IMR-90 (cell line): ENCODE results near the gene PLCH2. TPM values are rescaled to one million over a fixed set of nuclear protein-coding genes. Genes with fewer than 3 reads are reported as not detected.

Experiments
- ATAC-seq: fragments of 200-7000 bp; cut with Tn5 transposase; 2 replicates; pipeline ENCODE4 v1.9.1; 2020; ENCODE audit warnings: low read depth, mild to moderate bottlenecking, moderate library complexity
- BruUV-seq: library from RNA; stranded (reverse); fragments of 400-500 nt; replicated peaks from 2 replicates; lab custom pipeline; 2021; lab: Mats Ljungman, UMichigan
- CTCF ChIA-PET: fragments of 300-600 bp; formaldehyde crosslinking; extraction: SDS; loops from one replicate; lab custom pipeline; 2021; ENCODE audit warnings: antibody characterized with exemption; lab: Yijun Ruan, JAX
- POLR2A ChIA-PET: fragments of 300-600 bp; sonication (Branson Sonifier 250); formaldehyde crosslinking; loops from one replicate; lab custom pipeline; 2022; ENCODE audit warnings: antibody characterized with exemption; ENCODE audit not compliant: unreplicated experiment; lab: Charles Lee
- DNase-seq: peaks from one replicate; pipeline ENCODE4 v3.0.0; 2013
- H2AFZ ChIP-seq: replicated peaks from 2 replicates; pipeline ENCODE3; 2013; ENCODE audit warnings: low read length, mild to moderate bottlenecking; ENCODE audit not compliant: poor library complexity
- H2AK5ac ChIP-seq: 2 replicates; pipeline ENCODE4 v1.6.1; 2013; ENCODE audit warnings: low read depth, low read length, inconsistent platforms
- H2AK9ac ChIP-seq: replicated peaks from 2 replicates; pipeline ENCODE3; 2013; ENCODE audit warnings: mild to moderate bottlenecking, low read depth, low read length, moderate library complexity; ENCODE audit not compliant: poor library complexity
- H2BK120ac ChIP-seq: 2 replicates; pipeline ENCODE4 v1.6.1; 2013; ENCODE audit warnings: low read depth, low read length, inconsistent platforms
- H2BK15ac ChIP-seq: 3 replicates; pipeline ENCODE4 v1.6.1; 2013; ENCODE audit warnings: low read depth, low read length, inconsistent platforms
- H2BK20ac ChIP-seq: 2 replicates; pipeline ENCODE4 v1.6.1; 2013; ENCODE audit warnings: low read depth, mild to moderate bottlenecking, inconsistent platforms, low read length, moderate library complexity
- H2BK5ac ChIP-seq: 2 replicates; pipeline ENCODE4 v1.6.1; 2013; ENCODE audit warnings: mild to moderate bottlenecking, low read depth, low read length, inconsistent platforms; ENCODE audit not compliant: poor library complexity, severe bottlenecking
- H3K14ac ChIP-seq: replicated peaks from 2 replicates; pipeline ENCODE4 v1.6.1; 2013; ENCODE audit warnings: low read depth, low read length, inconsistent platforms
- H3K18ac ChIP-seq: 2 replicates; pipeline ENCODE4 v1.6.1; 2013; ENCODE audit warnings: low read depth, low read length, control low read depth
- H3K23ac ChIP-seq: 2 replicates; pipeline ENCODE4 v1.6.1; 2013; ENCODE audit warnings: low read depth, low read length, inconsistent platforms
- H3K27ac ChIP-seq: 2 replicates; pipeline ENCODE4 v1.5.1; 2013; ENCODE audit warnings: mild to moderate bottlenecking, control low read depth, low read length; ENCODE audit not compliant: insufficient read depth
- H3K27me3 ChIP-seq: 2 replicates; pipeline ENCODE4 v1.6.1; 2013; ENCODE audit warnings: low read length; ENCODE audit not compliant: control insufficient read depth, insufficient read depth
- H3K36me3 ChIP-seq: 2 replicates; pipeline ENCODE4 v1.6.1; 2013; ENCODE audit warnings: low read length, mixed read lengths; ENCODE audit not compliant: control insufficient read depth, insufficient read depth
- H3K4ac ChIP-seq: 2 replicates; pipeline ENCODE4 v1.6.1; 2013; ENCODE audit warnings: low read depth, low read length, inconsistent platforms
- H3K4me1 ChIP-seq: 2 replicates; pipeline ENCODE4 v1.6.1; 2013; ENCODE audit warnings: low read length, mixed read lengths; ENCODE audit not compliant: control insufficient read depth, insufficient read depth
- H3K4me2 ChIP-seq: 2 replicates; pipeline ENCODE4 v1.6.1; 2013; ENCODE audit warnings: low read depth, mild to moderate bottlenecking, control low read depth, low read length, moderate library complexity
- H3K4me3 ChIP-seq: 2 replicates; pipeline ENCODE4 v1.5.1; 2013; ENCODE audit warnings: low read depth, mild to moderate bottlenecking, control low read depth, low read length, moderate library complexity; ENCODE audit not compliant: insufficient read depth
- H3K56ac ChIP-seq: 2 replicates; pipeline ENCODE4 v1.6.1; 2013; ENCODE audit warnings: low read length, inconsistent platforms; ENCODE audit not compliant: insufficient read depth; ENCODE audit errors: extremely low read depth
- H3K79me1 ChIP-seq, 2 experiments: 2 replicates each; pipeline ENCODE4 v1.6.1; 2013; ENCODE audit warnings: low read length in 2 of 2, inconsistent platforms in 1 of 2, low read depth in 1 of 2
- H3K9ac ChIP-seq: 2 replicates; pipeline ENCODE4 v1.6.1; 2013; ENCODE audit warnings: low read depth, low read length, control low read depth
- H3K9me1 ChIP-seq: 2 replicates; pipeline ENCODE4 v1.6.1; 2013; ENCODE audit warnings: low read length, inconsistent platforms; ENCODE audit not compliant: insufficient read depth
- H3K9me3 ChIP-seq: 2 replicates; pipeline ENCODE4 v1.6.1; 2013; ENCODE audit warnings: low read length; ENCODE audit not compliant: control insufficient read depth, insufficient read depth
- H4K20me1 ChIP-seq: 2 replicates; pipeline ENCODE4 v1.6.1; 2013; ENCODE audit warnings: low read length, inconsistent platforms; ENCODE audit not compliant: insufficient read depth
- H4K5ac ChIP-seq: 2 replicates; pipeline ENCODE4 v1.6.1; 2013; ENCODE audit warnings: mild to moderate bottlenecking, low read depth, low read length, control low read depth
- H4K8ac ChIP-seq, 2 experiments: 2 replicates each; pipeline ENCODE4 v1.6.1; 2013; ENCODE audit warnings: low read depth in 2 of 2, low read length in 2 of 2, control low read depth in 1 of 2, inconsistent platforms in 1 of 2
- H4K91ac ChIP-seq: 2 replicates; pipeline ENCODE4 v1.6.1; 2013; ENCODE audit warnings: low read depth, low read length, inconsistent platforms; ENCODE audit not compliant: insufficient read depth
- CEBPB ChIP-seq: IDR thresholded peaks from 2 replicates; pipeline ENCODE4 v1.6.1; 2012; ENCODE audit warnings: low read depth, low read length, improper control_type of control experiment
- CHD1 ChIP-seq: IDR thresholded peaks from 2 replicates; pipeline ENCODE4 v1.6.1; 2012; ENCODE audit warnings: low read depth, low read length, improper control_type of control experiment
- CTCF ChIP-seq: conservative IDR thresholded peaks from 2 replicates; pipeline ENCODE4 v1.5.1; 2012; ENCODE audit warnings: mild to moderate bottlenecking, low read depth, low read length, improper control_type of control experiment
- FOS ChIP-seq: fragments of 150-350 bp; IDR thresholded peaks from 2 replicates; pipeline ENCODE4 v1.6.1; 2016; ENCODE audit warnings: low read depth, low read length
- MAFK ChIP-seq: IDR thresholded peaks from 2 replicates; pipeline ENCODE4 v1.6.1; 2012; ENCODE audit warnings: low read depth, low read length, improper control_type of control experiment
- MAZ ChIP-seq: IDR thresholded peaks from 2 replicates; pipeline ENCODE4 v1.6.1; 2012; ENCODE audit warnings: low read depth, mild to moderate bottlenecking, low read length, improper control_type of control experiment, moderate library complexity, borderline replicate concordance
- MXI1 ChIP-seq: IDR thresholded peaks from 2 replicates; pipeline ENCODE4 v1.6.1; 2012; ENCODE audit warnings: low read depth, mild to moderate bottlenecking, low read length, moderate library complexity, borderline replicate concordance
- NFE2L2 ChIP-seq: fragments of 150-350 bp; IDR thresholded peaks from 2 replicates; pipeline ENCODE4 v1.6.1; 2016; ENCODE audit warnings: low read depth, mild to moderate bottlenecking, low read length
- POLR2A ChIP-seq: IDR thresholded peaks from 2 replicates; pipeline ENCODE4 v1.6.1; 2012; ENCODE audit warnings: mild to moderate bottlenecking, low read depth, low read length
- RAD21 ChIP-seq: IDR thresholded peaks from 2 replicates; pipeline ENCODE4 v1.6.1; 2012; ENCODE audit warnings: low read length, improper control_type of control experiment
- RCOR1 ChIP-seq: IDR thresholded peaks from 2 replicates; pipeline ENCODE4 v1.6.1; 2012; ENCODE audit warnings: mild to moderate bottlenecking, low read length, improper control_type of control experiment; ENCODE audit not compliant: insufficient replicate concordance
- RFX5 ChIP-seq: IDR thresholded peaks from 2 replicates; pipeline ENCODE4 v1.8.0; 2012; ENCODE audit warnings: low read depth, mild to moderate bottlenecking, low read length, moderate library complexity
- SMC3 ChIP-seq: fragments of 150-350 bp; IDR thresholded peaks from 2 replicates; pipeline ENCODE4 v1.6.1; 2016; ENCODE audit warnings: low read depth, mild to moderate bottlenecking, antibody characterized with exemption, low read length, moderate library complexity
- WGBS, 2 experiments: methylation state at CpG; one replicate each; pipeline versions ENCODE4 v1.1.5 to v1.1.7; 2013; ENCODE audit warnings: missing lambda C conversion rate in 2 of 2; ENCODE audit not compliant: insufficient read length in 1 of 2; ENCODE audit errors: extremely low coverage in 2 of 2; 5-methylcytosine and 5-hydroxymethylcytosine counted together
- dilution Hi-C: fragments of 300-500 bp; cut with HindIII; formaldehyde crosslinking; loops from one replicate; pipeline ENCODE4 v1.14.3; 2018; ENCODE audit warnings: low sequenced_read_pairs; ENCODE audit not compliant: unreplicated experiment
- in situ Hi-C: fragments of 300-500 bp; cut with MboI; formaldehyde crosslinking; loops from 3 replicates; pipeline ENCODE4 v1.14.3; 2019; ENCODE audit warnings: low sequenced_read_pairs, inconsistent platforms, mixed read lengths
- intact Hi-C: fragments of 100-400 bp; cut with micrococcal nuclease; formaldehyde crosslinking; loops from 2 replicates; pipeline ENCODE4 v1.10.0; 2022
- polyA plus RNA-seq, 3 experiments: library from polyadenylated mRNA; depleted of rRNA; stranded (reverse); fragments of >200 nt; gene quantifications; 2 replicates each; pipeline ENCODE4 v1.2.3, GENCODE V29; 2012; ENCODE audit warnings: low replicate concordance in 1 of 3
- total RNA-seq: library from RNA; depleted of rRNA; stranded (reverse); fragments of >200 nt; gene quantifications from 2 replicates; pipeline ENCODE4 v1.2.3, GENCODE V29; 2012
- TF ChIP-seq, protein P1 (sequence below): fragments of 150-350 bp; IDR thresholded peaks from 2 replicates; pipeline ENCODE4 v1.6.1; 2017; ENCODE audit warnings: mild to moderate bottlenecking, antibody characterized with exemption, low read length, low read depth
- TF ChIP-seq, protein P2 (sequence below): fragments of 150-350 bp; IDR thresholded peaks from 2 replicates; pipeline ENCODE4 v1.6.1; 2016; ENCODE audit warnings: low read depth, mild to moderate bottlenecking, low read length, moderate library complexity, borderline replicate concordance

Gene PLCH2
- total and polyA plus RNA-seq, 2 of the 4 experiments (the other 2 are of a cell fraction) = 0.18 to 1.9 TPM

DNA sequence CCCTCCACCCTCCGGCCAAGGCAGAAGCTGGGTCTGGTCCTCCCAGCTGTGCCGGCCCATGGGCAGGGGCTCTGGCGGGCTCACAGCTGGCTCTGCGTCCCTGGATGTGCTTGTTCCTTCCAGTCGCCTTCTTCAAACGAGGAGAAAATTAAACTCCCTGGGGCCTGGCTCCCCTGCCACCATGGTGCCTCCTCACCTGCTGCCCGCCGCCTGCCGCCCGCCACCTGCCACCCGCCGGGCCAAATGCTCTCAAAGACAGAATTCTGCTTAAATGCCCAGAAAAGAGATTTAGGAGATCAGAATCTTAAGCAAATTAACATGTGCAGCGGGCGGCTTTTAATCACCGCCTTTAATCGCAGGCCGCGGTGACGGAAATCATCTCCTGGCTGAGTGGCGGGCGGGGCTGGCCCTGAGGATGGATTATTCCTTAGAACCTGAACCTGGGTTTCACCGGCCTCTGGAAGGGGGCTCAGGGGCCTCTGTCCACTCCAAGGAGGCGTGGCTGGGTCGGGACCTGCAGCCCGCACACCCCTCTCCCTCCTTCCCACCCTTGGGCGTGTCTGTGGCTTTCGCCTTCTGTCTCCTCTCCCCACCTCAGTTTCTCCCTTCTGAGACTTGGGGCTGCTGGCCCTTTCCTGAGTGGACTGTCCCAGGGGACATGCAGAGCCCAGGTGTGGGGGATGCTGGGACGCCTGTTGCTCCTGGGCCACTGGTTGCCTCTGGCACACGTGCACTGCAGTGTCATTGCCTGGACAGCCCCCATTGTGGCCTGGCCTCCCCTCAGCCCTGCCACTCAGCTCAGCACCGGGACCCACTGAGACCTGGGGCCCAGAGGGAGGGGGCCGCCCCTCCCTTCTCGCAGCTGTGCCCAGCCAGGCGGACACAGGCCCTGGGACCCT, 10.5 kb upstream of the PLCH2 start:
- Histone ChIP-seq H3K9me3 (no peaks in the 10 kb centered on the region), H3K56ac (no peak overlapping the region), H2AK5ac (no peak overlapping the region), H3K79me1 (no peaks in the 10 kb centered on the region), H3K9ac (no peak overlapping the region), H2AK9ac (no peak overlapping the region), H2BK120ac (no peak overlapping the region), H3K27ac (no peak overlapping the region), H3K27me3 (peaks cover 49% of the 10 kb centered on the region), H2BK5ac (no peak overlapping the region), H3K9me1 (no peaks in the 10 kb centered on the region), H4K5ac (no peak overlapping the region), H2BK15ac (no peak overlapping the region), H4K91ac (no peak overlapping the region), H3K4me3 (no peak overlapping the region), H3K36me3 (no peaks in the 10 kb centered on the region), H3K4ac (no peak overlapping the region), H3K14ac (no peak overlapping the region), H3K4me2 (no peak overlapping the region), H4K20me1 (no peaks in the 10 kb centered on the region), H2AFZ (no peak overlapping the region), H4K8ac (no peak overlapping the region), H3K18ac (no peak overlapping the region), H3K4me1 (no peaks in the 10 kb centered on the region), H2BK20ac (no peak overlapping the region), H3K23ac (no peak overlapping the region)
- CTCF ChIA-PET = no interaction called here
- POLR2A ChIA-PET = no interaction called here
- no TSS peak for BruUV-seq
- no peak for DNase-seq
- WGBS, 2 experiments = 78% methylated on average over 19 of the region's 33 CpGs; no CpG with 5 or more reads in 1 of the 2 experiments
- in situ Hi-C loops (no loop called here), intact Hi-C loops (no loop called here), dilution Hi-C loops (no loop called here)
- no peak for ATAC-seq
- TF ChIP-seq, protein P1, sequence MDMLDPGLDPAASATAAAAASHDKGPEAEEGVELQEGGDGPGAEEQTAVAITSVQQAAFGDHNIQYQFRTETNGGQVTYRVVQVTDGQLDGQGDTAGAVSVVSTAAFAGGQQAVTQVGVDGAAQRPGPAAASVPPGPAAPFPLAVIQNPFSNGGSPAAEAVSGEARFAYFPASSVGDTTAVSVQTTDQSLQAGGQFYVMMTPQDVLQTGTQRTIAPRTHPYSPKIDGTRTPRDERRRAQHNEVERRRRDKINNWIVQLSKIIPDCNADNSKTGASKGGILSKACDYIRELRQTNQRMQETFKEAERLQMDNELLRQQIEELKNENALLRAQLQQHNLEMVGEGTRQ = no peak
- TF ChIP-seq RCOR1 (no peak), MAZ (no peak), NFE2L2 (no peak), RAD21 (no peak), CEBPB (no peak), MAFK (no peak), SMC3 (no peak), CTCF (no peak), FOS (no peak), POLR2A (no peak), MXI1 (no peak), RFX5 (no peak), CHD1 (no peak)
- TF ChIP-seq, protein P2, sequence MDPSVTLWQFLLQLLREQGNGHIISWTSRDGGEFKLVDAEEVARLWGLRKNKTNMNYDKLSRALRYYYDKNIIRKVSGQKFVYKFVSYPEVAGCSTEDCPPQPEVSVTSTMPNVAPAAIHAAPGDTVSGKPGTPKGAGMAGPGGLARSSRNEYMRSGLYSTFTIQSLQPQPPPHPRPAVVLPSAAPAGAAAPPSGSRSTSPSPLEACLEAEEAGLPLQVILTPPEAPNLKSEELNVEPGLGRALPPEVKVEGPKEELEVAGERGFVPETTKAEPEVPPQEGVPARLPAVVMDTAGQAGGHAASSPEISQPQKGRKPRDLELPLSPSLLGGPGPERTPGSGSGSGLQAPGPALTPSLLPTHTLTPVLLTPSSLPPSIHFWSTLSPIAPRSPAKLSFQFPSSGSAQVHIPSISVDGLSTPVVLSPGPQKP = no peak
